HCT116 (cell line): ENCODE results near the gene DUS3L. TPM values are rescaled to one million over a fixed set of nuclear protein-coding genes. Genes with fewer than 3 reads are reported as not detected.

Experiments
- ATAC-seq: fragments of 200-7000 bp; cut with Tn5 transposase; 2 replicates; pipeline ENCODE4 v1.9.1; 2020; ENCODE audit warnings: mild to moderate bottlenecking, moderate library complexity
- BruUV-seq: library from RNA; stranded (reverse); fragments of 400-500 nt; replicated peaks from 2 replicates; lab custom pipeline; 2021; lab: Mats Ljungman, UMichigan
- CTCF ChIA-PET: fragments of 300-600 bp; sonication (Branson Sonifier 250); formaldehyde crosslinking; loops from one replicate; lab custom pipeline; 2021; ENCODE audit warnings: antibody characterized with exemption; lab: Charles Lee
- POLR2A ChIA-PET: fragments of 300-600, 350-600 bp; sonication (Branson Sonifier 250); formaldehyde crosslinking; loops from one replicate; lab custom pipeline; 2021; ENCODE audit warnings: antibody characterized with exemption; lab: Charles Lee
- RAD21 ChIA-PET, 2 experiments: fragments of 300-600 bp; sonication (Branson Sonifier 250); formaldehyde crosslinking; loops; one replicate each; lab custom pipeline; 2023; ENCODE audit warnings: low total read pairs in 2 of 2; ENCODE audit not compliant: uncharacterized antibody in 2 of 2, unreplicated experiment in 2 of 2, low non-redundant PET in 1 of 2; lab: Charles Lee
- DNase-seq: peaks from one replicate; pipeline ENCODE4 v3.0.0-alpha.2; 2010; ENCODE audit warnings: low read depth, low spot score
- H2AFZ ChIP-seq: fragments of 200-600 bp; shearing (Covaris generic), sonication (generic); 2 replicates; pipeline ENCODE4 v1.6.1; 2017; ENCODE audit warnings: low read depth, mixed run types, mixed read lengths, antibody characterized with exemption, low read length; ENCODE audit not compliant: poor library complexity, severe bottlenecking
- H3K27ac ChIP-seq: 2 replicates; pipeline ENCODE4 v1.5.1; 2012; ENCODE audit warnings: low read depth, low read length
- H3K27me3 ChIP-seq: fragments of 200-600 bp; sonication (generic); 2 replicates; pipeline ENCODE4 v1.6.1; 2016; ENCODE audit warnings: mixed run types, low read length, mixed read lengths; ENCODE audit not compliant: insufficient read depth
- H3K36me3 ChIP-seq, 2 experiments: fragments of 200-500 bp in 1 of 2; fragments of 200-600 bp in 1 of 2; sonication (Bioruptor generic) in 1 of 2; sonication (generic) in 1 of 2; 2 replicates each; pipeline versions ENCODE4 v1.5.1 to v1.6.1; 2014 to 2016; ENCODE audit warnings: low read length in 2 of 2, inconsistent platforms in 1 of 2, mixed read lengths in 1 of 2, mixed run types in 1 of 2; ENCODE audit not compliant: insufficient read depth in 2 of 2, control insufficient read depth in 1 of 2
- H3K4me1 ChIP-seq, 2 experiments: fragments of 200-600 bp in 1 of 2; sonication (generic) in 1 of 2; 2 replicates each; pipeline versions ENCODE4 v1.5.1 to v1.6.1; 2012 to 2017; ENCODE audit warnings: low read length in 2 of 2, inconsistent platforms in 1 of 2, mild to moderate bottlenecking in 1 of 2, mixed read lengths in 1 of 2, mixed run types in 1 of 2, moderate library complexity in 1 of 2; ENCODE audit not compliant: insufficient read depth in 2 of 2, control insufficient read depth in 1 of 2
- H3K4me2 ChIP-seq: fragments of 200-600 bp; sonication (generic); 2 replicates; pipeline ENCODE4 v1.6.1; 2017; ENCODE audit warnings: mixed run types, low read length, mixed read lengths
- H3K4me3 ChIP-seq, 2 experiments: fragments of 200-600 bp in 1 of 2; sonication (generic) in 1 of 2; replicated peaks in 1 of 2; 2 replicates each; pipeline ENCODE4 v1.5.1; 2011 to 2016; ENCODE audit warnings: low read length in 2 of 2, control low read depth in 1 of 2, low read depth in 1 of 2, mild to moderate bottlenecking in 1 of 2, mixed read lengths in 1 of 2, mixed run types in 1 of 2
- H3K79me2 ChIP-seq: fragments of 200-600 bp; sonication (generic); 2 replicates; pipeline ENCODE4 v1.6.1; 2017; ENCODE audit warnings: mild to moderate bottlenecking, mixed run types, low read length, moderate library complexity, mixed read lengths; ENCODE audit not compliant: insufficient read depth
- H3K9ac ChIP-seq: fragments of 200-600 bp; sonication (generic); 2 replicates; pipeline ENCODE4 v1.6.1; 2016; ENCODE audit warnings: low read length, mixed read lengths
- H3K9me2 ChIP-seq: fragments of 200-600 bp; sonication (generic), shearing (Covaris generic); 2 replicates; pipeline ENCODE4 v1.6.1; 2017; ENCODE audit warnings: mixed run types, mild to moderate bottlenecking, moderate library complexity; ENCODE audit not compliant: insufficient read depth
- H3K9me3 ChIP-seq, 2 experiments: fragments of 200-500 bp in 1 of 2; fragments of 200-600 bp in 1 of 2; sonication (Bioruptor generic) in 1 of 2; sonication (generic) in 1 of 2; 2 replicates each; pipeline ENCODE4 v1.6.1; 2014 to 2017; ENCODE audit warnings: low read length in 2 of 2, mixed read lengths in 2 of 2, inconsistent platforms in 1 of 2, low read depth in 1 of 2, mild to moderate bottlenecking in 1 of 2, mixed run types in 1 of 2, moderate library complexity in 1 of 2; ENCODE audit not compliant: control insufficient read depth in 1 of 2, insufficient read depth in 1 of 2
- H4K20me1 ChIP-seq: fragments of 200-600 bp; sonication (generic), shearing (Covaris generic); 2 replicates; pipeline ENCODE4 v1.6.1; 2017; ENCODE audit warnings: mixed run types, mild to moderate bottlenecking, moderate library complexity; ENCODE audit not compliant: insufficient read depth
- CTCF ChIP-seq, 3 experiments: fragments of 200-600 bp in 1 of 3; sonication (generic) in 1 of 3; IDR thresholded peaks in 2 of 3; conservative IDR thresholded peaks in 1 of 3; 2 replicates each; pipeline ENCODE4 v1.5.1; 2012 to 2017; ENCODE audit warnings: low read depth in 2 of 3, low read length in 2 of 3, antibody characterized with exemption in 1 of 3, borderline replicate concordance in 1 of 3, control low read depth in 1 of 3, mild to moderate bottlenecking in 1 of 3, mixed read lengths in 1 of 3, mixed run types in 1 of 3, moderate library complexity in 1 of 3; ENCODE audit not compliant: insufficient read depth in 1 of 3
- EZH2phosphoT487 ChIP-seq: fragments of 200-600 bp; IDR thresholded peaks from 2 replicates; pipeline ENCODE4 v1.6.1; 2018; ENCODE audit warnings: antibody characterized with exemption, borderline replicate concordance
- JUND ChIP-seq: IDR thresholded peaks from 2 replicates; pipeline ENCODE4 v1.6.1; 2012
- REST ChIP-seq: IDR thresholded peaks from 2 replicates; pipeline ENCODE4 v1.6.1; 2012; ENCODE audit warnings: low read depth
- SIN3A ChIP-seq: IDR thresholded peaks from 2 replicates; pipeline ENCODE4 v1.6.1; 2012; ENCODE audit warnings: low read depth
- YY1 ChIP-seq: IDR thresholded peaks from 2 replicates; pipeline ENCODE4 v1.6.1; 2011; ENCODE audit warnings: low read length, low read depth, moderate library complexity, mild to moderate bottlenecking; ENCODE audit not compliant: insufficient replicate concordance; ENCODE audit errors: extremely low read depth
- intact Hi-C: fragments of 100-400 bp; cut with micrococcal nuclease; formaldehyde crosslinking; loops from 2 replicates; pipeline ENCODE4 v1.10.0; 2022
- total RNA-seq: library from RNA; stranded (reverse); gene quantifications from one replicate; pipeline ENCODE4 v1.2.1, GENCODE V29; 2021; ENCODE audit not compliant: unreplicated experiment

The DUS3L gene
- total RNA-seq, 1 experiment from 2014 or later = 78.1 TPM

- Histone ChIP-seq H3K4me2 (no peak overlapping the region), H3K9me3 (no peaks in the 10 kb centered on the region)
- ATAC-seq (no peak), DNase-seq (no peak)
- intact Hi-C loops = no loop called here
- CTCF ChIA-PET = no interaction called here
- BruUV-seq = no TSS peak
- no peak for TF ChIP-seq CTCF (IDR thresholded peaks at IDR 0.05 in 2 of 3, conservative IDR thresholded peaks at IDR 0.05 in 1 of 3; ENCODE audit: borderline replicate concordance in 1 of 3, insufficient read depth in 1 of 3, low read depth in 2 of 3, low read length in 2 of 3)
- TF ChIP-seq EZH2phosphoT487 = no peak
- no peak for TF ChIP-seq JUND
- TF ChIP-seq SIN3A = no peak
- no peak for TF ChIP-seq REST
- no peak for TF ChIP-seq YY1
- TF ChIP-seq, all 23 proteins: peak for 0
- Histone ChIP-seq H2AFZ (no peak overlapping the region), H3K9ac (no peak overlapping the region), H3K27me3 (no peaks in the 10 kb centered on the region), H3K9me2 (no peaks in the 10 kb centered on the region), H4K20me1 (no peaks in the 10 kb centered on the region), H3K79me2 (no peaks in the 10 kb centered on the region), H3K4me1 (peaks cover 9 to 18% of the 10 kb centered on the region in 2 experiments; a peak in 2 of 4 replicates), H3K4me3 (no peak overlapping the region), H3K36me3 (no peaks in the 10 kb centered on the region), H3K27ac (no peak overlapping the region)
- POLR2A ChIA-PET = interaction anchor here (4.5 kb wide), 1 partner anchor 9 kb away, joined by 28 read pairs; no protein-coding TSS in a partner anchor
- RAD21 ChIA-PET = no interaction called here
Observed at GRCh38 chr19:5837761-5838352, 46.9 kb upstream of the DUS3L start.
